ENCODE data around the gene CPVL. TPM values are rescaled to one million over a fixed set of nuclear protein-coding genes. Genes with fewer than 3 reads are reported as not detected.
"Not testable (repeated sequence)": the region's sequence is repeated elsewhere in the genome, so short reads cannot be mapped to it uniquely, and the experiment has no call there.

The CPVL gene
- polyA plus RNA-seq, 3 donors: 2.6 to 13.4 (median 11.5) TPM

GRCh38 chr7:29127527-29127926 lies 18.8 kb downstream of the CPVL start:
- no peak overlapping the region for H3K27ac ChIP-seq (ENCODE audit: low read depth, low read length)
- WGBS, 3 donors: 65 to 82% (median 68%) methylated on average over 4 of the region's 4 CpGs

GRCh38 chr7:29126804-29127203 lies 19.5 kb downstream of the CPVL start:
- 83 to 85% (median 83%) methylated on average over 3 of the region's 3 CpGs for WGBS, 3 donors
- no peak overlapping the region for H3K27ac ChIP-seq (ENCODE audit: low read depth, low read length)

- 74 to 84% (median 78%) methylated on average over 1 of the region's 1 CpG for WGBS, 3 donors
- no peak overlapping the region for H3K27ac ChIP-seq (ENCODE audit: low read depth, low read length)
These were observed 22.6 kb downstream of the CPVL start for GRCh38 chr7:29123626-29124190.

GRCh38 chr7:29122759-29123158 lies 23.6 kb downstream of the CPVL start:
- H3K27ac ChIP-seq (ENCODE audit: low read depth, low read length): no peak overlapping the region
- WGBS, 3 donors: 85 to 95% (median 90%) methylated on average over 2 of the region's 2 CpGs

- 60 to 70% (median 66%) methylated on average over 5 of the region's 5 CpGs for WGBS, 3 donors
- no peak overlapping the region for H3K27ac ChIP-seq (ENCODE audit: low read depth, low read length)
These were observed 24.3 kb downstream of the CPVL start for GRCh38 chr7:29122081-29122480.

GRCh38 chr7:29120955-29121354 lies 25.4 kb downstream of the CPVL start:
- 71 to 96% (median 92%) methylated on average over 2 of the region's 2 CpGs for WGBS, 3 donors
- no peak overlapping the region for H3K27ac ChIP-seq (ENCODE audit: low read depth, low read length)

- 78 to 89% (median 88%) methylated on average over 3 of the region's 3 CpGs for WGBS, 3 donors
- H3K27ac ChIP-seq (ENCODE audit: low read depth, low read length): no peak overlapping the region
These were observed 26.8 kb downstream of the CPVL start for GRCh38 chr7:29119538-29119937.

- 51 to 61% (median 59%) methylated on average over 5 of the region's 5 CpGs for WGBS, 3 donors
- H3K27ac ChIP-seq (ENCODE audit: low read depth, low read length): no peak overlapping the region
These were observed 29.8 kb downstream of the CPVL start for GRCh38 chr7:29116361-29117200.

GRCh38 chr7:29115753-29116152 lies 30.6 kb downstream of the CPVL start:
- H3K27ac ChIP-seq (ENCODE audit: low read depth, low read length): no peak overlapping the region
- 80 to 88% (median 87%) methylated on average over 1 of the region's 1 CpG for WGBS, 3 donors

- 56 to 64% (median 58%) methylated on average over 2 of the region's 2 CpGs for WGBS, 3 donors
- H3K27ac ChIP-seq (ENCODE audit: low read depth, low read length): no peak overlapping the region
These were observed 31.1 kb downstream of the CPVL start for GRCh38 chr7:29115130-29115687.

GRCh38 chr7:29114266-29114665 lies 32.1 kb downstream of the CPVL start:
- WGBS, 3 donors: 68 to 72% (median 70%) methylated on average over 2 of the region's 2 CpGs
- not testable (repeated sequence) for H3K27ac ChIP-seq (ENCODE audit: low read depth, low read length)

- no peak overlapping the region for H3K27ac ChIP-seq (ENCODE audit: low read depth, low read length)
- WGBS, 3 donors: 39 to 51% (median 41%) methylated on average over 5 of the region's 5 CpGs
These were observed 32.8 kb downstream of the CPVL start for GRCh38 chr7:29113384-29114102.

GRCh38 chr7:29112721-29113120 lies 33.6 kb downstream of the CPVL start:
- no peak overlapping the region for H3K27ac ChIP-seq (ENCODE audit: low read depth, low read length)
- 74 to 91% (median 82%) methylated on average over 4 of the region's 4 CpGs for WGBS, 3 donors

- 69 to 93% (median 84%) methylated on average over 2 of the region's 2 CpGs for WGBS, 3 donors
- H3K27ac ChIP-seq (ENCODE audit: low read depth, low read length): no peak overlapping the region
These were observed 36.4 kb downstream of the CPVL start for GRCh38 chr7:29109899-29110298.

- H3K27ac ChIP-seq (ENCODE audit: low read depth, low read length): no peak overlapping the region
- 51 to 71% (median 62%) methylated on average over 3 of the region's 3 CpGs for WGBS, 3 donors
These were observed 37.0 kb downstream of the CPVL start for GRCh38 chr7:29109358-29109757.

- H3K27ac ChIP-seq (ENCODE audit: low read depth, low read length): no peak overlapping the region
- WGBS, 3 donors: 86 to 95% (median 91%) methylated on average over 2 of the region's 2 CpGs
These were observed 39.3 kb downstream of the CPVL start for GRCh38 chr7:29107056-29107455.

- no peak overlapping the region for H3K27ac ChIP-seq (ENCODE audit: low read depth, low read length)
- 49 to 56% (median 55%) methylated on average over 3 of the region's 3 CpGs for WGBS, 3 donors
These were observed 39.7 kb downstream of the CPVL start for GRCh38 chr7:29106669-29106988.

GRCh38 chr7:29105752-29106668 lies 40.3 kb downstream of the CPVL start:
- WGBS, 3 donors: 53 to 74% (median 69%) methylated on average over 4 of the region's 4 CpGs
- H3K27ac ChIP-seq (ENCODE audit: low read depth, low read length): no peak overlapping the region
